Activated B cell treated with CpG ODN at 0.5 μM for 24 hours (primary cell): ENCODE results near the gene MFRP. TPM values are rescaled to one million over a fixed set of nuclear protein-coding genes. Genes with fewer than 3 reads are reported as not detected.

Source experiments
- ATAC-seq: fragments of 200-7000 bp; cut with Tn5 transposase; one replicate; pipeline ENCODE4 v1.10.0; 2021; ENCODE audit warnings: low read depth, mild to moderate bottlenecking, moderate library complexity
- CTCF ChIA-PET: fragments of 350-600 bp; sonication (Branson Sonifier 250); formaldehyde crosslinking; loops from one replicate; lab custom pipeline; 2021; ENCODE audit warnings: antibody characterized with exemption; lab: Charles Lee
- POLR2A ChIA-PET: fragments of 350-600 bp; sonication (Branson Sonifier 250); formaldehyde crosslinking; loops from one replicate; lab custom pipeline; 2021; ENCODE audit warnings: antibody characterized with exemption; lab: Charles Lee
- DNase-seq: peaks from one replicate; pipeline ENCODE4 v3.0.0; 2022
- H3K27ac Mint-ChIP-seq: one replicate; pipeline ENCODE4 v1.8.0; 2020; ENCODE audit warnings: mixed read lengths
- H3K27me3 Mint-ChIP-seq: one replicate; pipeline ENCODE4 v1.8.0; 2021; ENCODE audit warnings: mixed read lengths
- H3K36me3 Mint-ChIP-seq: one replicate; pipeline ENCODE4 v1.8.0; 2021; ENCODE audit warnings: low read depth, mixed read lengths
- H3K4me1 Mint-ChIP-seq: one replicate; pipeline ENCODE4 v1.8.0; 2021; ENCODE audit warnings: mixed read lengths
- H3K4me3 Mint-ChIP-seq: one replicate; pipeline ENCODE4 v1.8.0; 2020; ENCODE audit warnings: mild to moderate bottlenecking, mixed read lengths
- H3K9me3 Mint-ChIP-seq: one replicate; pipeline ENCODE4 v1.8.0; 2020; ENCODE audit warnings: mixed read lengths
- CTCF ChIP-seq: fragments of 200-600 bp; IDR thresholded peaks from one replicate; pipeline ENCODE4 v1.8.0; 2022; ENCODE audit warnings: antibody characterized with exemption, mild to moderate bottlenecking
- intact Hi-C: fragments of 100-400 bp; cut with micrococcal nuclease; formaldehyde crosslinking; loops from one replicate; pipeline ENCODE4 v1.15.1; 2024
- total RNA-seq: library from RNA; stranded (reverse); gene quantifications from 2 replicates; pipeline ENCODE4 v1.2.3, GENCODE V29; 2022

Gene MFRP
- total RNA-seq, 1 donor from 2014 or later, result not detected

DNA sequence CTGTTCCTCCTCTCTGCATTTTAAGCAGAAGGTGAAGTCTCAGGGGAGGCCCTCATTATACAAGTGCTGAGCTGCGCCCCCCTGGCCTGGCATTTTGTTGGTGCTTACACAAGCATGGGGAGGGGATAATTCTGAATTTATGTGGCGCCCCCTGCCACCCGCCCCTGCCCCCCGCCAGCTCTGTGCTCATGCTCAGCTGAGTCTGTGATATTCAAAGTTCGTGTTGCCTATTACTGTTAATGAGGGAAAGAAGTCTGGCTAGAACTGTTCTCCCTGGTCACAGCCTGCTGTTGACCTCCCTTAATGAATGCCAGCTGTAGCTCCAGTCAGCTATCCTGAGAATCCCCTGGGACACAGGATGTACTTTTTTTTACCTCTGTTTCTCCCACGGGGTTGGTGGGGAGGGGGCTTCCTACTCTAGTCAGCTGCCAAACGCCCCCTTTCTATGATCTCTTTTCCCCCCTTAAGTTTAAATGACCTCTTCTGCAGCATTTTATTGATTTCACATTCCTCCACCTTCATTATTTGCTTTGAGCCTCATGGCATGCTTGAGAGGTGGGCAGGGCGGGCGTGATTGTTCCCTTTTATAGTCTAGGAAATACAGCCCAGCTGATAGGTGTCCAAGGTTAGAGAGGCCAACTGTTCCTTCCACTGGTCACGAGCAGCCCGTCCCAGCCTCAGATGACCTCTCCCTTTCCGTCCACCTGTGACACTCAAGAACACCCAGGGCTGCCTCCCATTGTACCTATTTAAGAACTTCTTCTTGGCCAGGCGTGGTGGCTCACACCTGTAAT lies 22.8 kb upstream of the MFRP start:
- Mint-ChIP-seq H3K36me3 (no peaks in the 10 kb centered on the region), H3K4me3 (no peak overlapping the region), H3K27me3 (peaks cover 40% of the 10 kb centered on the region), H3K27ac (no peak overlapping the region), H3K4me1 (peaks cover 5% of the 10 kb centered on the region), H3K9me3 (no peaks in the 10 kb centered on the region)
- intact Hi-C loops, result no loop called here
- no peak for TF ChIP-seq CTCF
- DNase-seq (no peak), ATAC-seq (no peak)
- ChIA-PET CTCF (interaction anchor here (0.9 kb wide), 1 partner anchor 13 kb away, joined by 4 read pairs; no protein-coding TSS in a partner anchor), POLR2A (no interaction called here)

GRCh38 chr11:119368121-119369034 lies 21.9 kb upstream of the MFRP start:
- no peak for DNase-seq
- POLR2A ChIA-PET, result no interaction called here
- no peak for TF ChIP-seq CTCF
- peaks cover 6% of the 10 kb centered on the region for H3K4me1 Mint-ChIP-seq
- no peaks in the 10 kb centered on the region for H3K9me3 Mint-ChIP-seq
- intact Hi-C loops, result no loop called here
- ATAC-seq, result no peak
- H3K4me3 Mint-ChIP-seq, result no peak overlapping the region
- no peak overlapping the region for H3K27ac Mint-ChIP-seq
- CTCF ChIA-PET, result interaction anchor here (0.9 kb wide), 1 partner anchor 12 kb away, joined by 4 read pairs; no protein-coding TSS in a partner anchor
- H3K36me3 Mint-ChIP-seq, result no peaks in the 10 kb centered on the region
- H3K27me3 Mint-ChIP-seq, result peaks cover 40% of the 10 kb centered on the region

DNA sequence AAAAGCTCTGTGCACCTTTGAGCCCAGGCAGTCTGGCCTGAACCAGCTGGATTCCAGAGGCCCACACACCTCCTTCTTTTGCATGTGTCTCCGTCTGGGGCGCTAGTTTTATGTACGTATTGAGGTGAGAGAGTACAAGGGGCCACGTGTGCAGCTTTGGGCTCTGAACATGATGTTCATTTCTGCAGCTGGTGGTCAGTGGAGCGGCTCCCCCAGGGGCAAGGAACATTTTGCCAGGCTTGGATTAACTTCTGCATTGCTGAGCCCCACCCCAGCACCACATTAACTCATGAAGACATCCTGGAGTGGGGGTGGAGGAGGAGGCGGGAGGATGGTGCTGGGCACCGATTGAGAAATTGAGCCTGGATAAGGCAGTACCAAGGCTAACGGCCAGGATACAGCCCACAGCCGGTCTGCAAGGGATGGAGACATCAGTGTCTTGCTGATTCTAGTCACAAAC lies 21.2 kb upstream of the MFRP start:
- DNase-seq, result no peak
- no peak for ATAC-seq
- Mint-ChIP-seq H3K9me3 (no peaks in the 10 kb centered on the region), H3K27ac (no peak overlapping the region), H3K27me3 (peaks cover 42% of the 10 kb centered on the region), H3K4me1 (peaks cover 9% of the 10 kb centered on the region), H3K36me3 (no peaks in the 10 kb centered on the region), H3K4me3 (no peak overlapping the region)
- CTCF ChIA-PET, result interaction anchor here (0.7 kb wide), 1 partner anchor 402 kb away, joined by 3 read pairs; no protein-coding TSS in a partner anchor
- POLR2A ChIA-PET, result no interaction called here
- intact Hi-C loops, result no loop called here
- no peak for TF ChIP-seq CTCF

DNA sequence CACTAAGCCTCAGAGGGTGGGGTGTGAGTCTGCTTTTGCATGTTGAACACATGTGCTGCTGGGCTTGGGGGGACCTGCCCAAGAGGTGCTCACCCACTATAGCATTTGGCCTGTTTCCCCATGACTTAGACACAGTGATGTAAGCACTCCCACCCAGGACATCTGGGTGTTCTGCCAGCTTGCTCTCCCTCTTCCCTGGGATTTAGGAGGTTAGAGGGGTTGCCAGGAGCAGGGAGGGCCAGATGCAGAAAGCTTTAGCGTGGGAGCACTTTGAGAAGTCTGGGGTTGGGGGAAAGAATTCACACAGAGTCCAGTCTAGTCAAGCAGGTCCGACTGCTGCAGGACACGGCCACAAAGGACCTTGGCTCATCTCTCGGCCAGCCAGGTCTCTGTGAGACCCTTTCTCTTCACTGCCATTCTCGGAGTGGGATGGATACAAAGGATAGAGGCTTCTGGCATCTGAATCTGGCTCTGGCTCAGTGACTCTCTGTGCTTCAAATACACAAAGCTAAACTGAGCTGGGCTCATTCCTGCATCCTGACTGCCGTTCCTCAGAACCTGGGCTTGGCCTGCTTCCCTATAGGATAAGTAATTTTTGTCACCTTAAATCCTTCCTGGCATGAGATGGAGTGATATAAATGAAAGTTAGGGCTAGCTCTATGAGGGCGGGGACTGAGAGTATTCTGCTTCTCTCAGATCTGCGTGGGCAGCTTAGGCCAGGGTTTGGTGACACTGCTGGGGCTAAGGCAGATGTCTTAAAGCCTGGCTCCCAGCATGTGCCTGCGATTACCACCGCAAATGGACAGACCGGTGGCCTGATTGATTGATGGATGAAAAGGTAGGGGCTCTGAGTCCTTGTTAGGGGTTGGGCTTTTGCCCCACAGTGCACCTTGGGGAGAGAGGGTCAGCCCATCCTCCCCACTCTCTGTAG lies 20.4 kb upstream of the MFRP start:
- Mint-ChIP-seq H3K27ac (no peak overlapping the region), H3K36me3 (no peaks in the 10 kb centered on the region), H3K9me3 (no peaks in the 10 kb centered on the region), H3K4me1 (peaks cover 9% of the 10 kb centered on the region), H3K4me3 (no peak overlapping the region), H3K27me3 (peaks cover 46% of the 10 kb centered on the region)
- ATAC-seq (no peak), DNase-seq (no peak)
- CTCF ChIA-PET, result interaction anchor here (0.7 kb wide), 1 partner anchor 401 kb away, joined by 3 read pairs; no protein-coding TSS in a partner anchor
- intact Hi-C loops, result no loop called here
- POLR2A ChIA-PET, result no interaction called here
- TF ChIP-seq CTCF, result no peak
